ENCODE data around the gene RPL13A. TPM values are rescaled to one million over a fixed set of nuclear protein-coding genes. Genes with fewer than 3 reads are reported as not detected.

The RPL13A gene
- total and polyA plus RNA-seq, 2 of the 13 experiments (the other 11 are each of a cell fraction or from before 2014, with no cell fraction given) = 2,601 to 3,407 TPM

DNA sequence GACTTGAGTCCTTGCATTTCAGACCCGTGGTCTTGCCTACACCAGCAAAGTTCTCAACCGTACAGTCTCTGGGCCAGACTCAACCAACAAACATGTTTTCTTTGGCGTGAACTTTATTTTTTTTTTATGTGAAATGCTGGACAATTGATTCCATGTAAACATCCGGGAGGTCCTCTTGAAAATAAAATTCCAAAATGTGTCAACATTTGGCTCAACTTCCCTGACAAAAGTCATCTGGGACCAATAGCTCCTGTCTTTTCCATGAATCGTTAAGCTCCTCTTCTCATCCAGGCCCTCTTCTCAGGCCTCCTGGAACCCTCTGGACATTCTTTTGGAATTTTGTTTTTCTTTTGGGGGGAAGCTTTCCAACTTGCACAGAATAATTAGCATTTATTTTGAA lies 31.6 kb upstream of the RPL13A start:
- Histone ChIP-seq H3K36me3 (replicated peaks in 1 of 2; ENCODE audit: control insufficient read depth in 1 of 2, insufficient read depth in 2 of 2, low read length in 2 of 2) (peaks cover 0 to 1% of the 10 kb centered on the region in 2 experiments; a peak in 1 of 5 replicates), H3K9me3 (ENCODE audit: low read length) (no peaks in the 10 kb centered on the region), H3K4me3 (replicated peaks in 1 of 3; ENCODE audit: insufficient read depth in 1 of 3, low read depth in 2 of 3, low read length in 3 of 3) (no peak overlapping the region), H3K9ac (ENCODE audit: insufficient read depth, low read depth, low read length) (no peak overlapping the region), H3K27ac (ENCODE audit: extremely low read length, insufficient read depth, low read length) (no peak overlapping the region), H3K4me2 (ENCODE audit: low read depth, low read length) (no peak overlapping the region), H3K4me1 (ENCODE audit: insufficient read depth, low read length) (peaks cover 18% of the 10 kb centered on the region), H3K27me3 (ENCODE audit: control insufficient read depth in 1 of 2, insufficient read depth in 2 of 2, low read length in 2 of 2) (no peaks in the 10 kb centered on the region; a peak in 1 of 5 replicates), H3K79me2 (ENCODE audit: insufficient read depth, low read length) (peaks cover 20% of the 10 kb centered on the region), H4K20me1 (ENCODE audit: insufficient read depth, low read length) (no peaks in the 10 kb centered on the region), H2AFZ (ENCODE audit: low read length) (no peak overlapping the region)
- ATAC-seq (no peak), DNase-seq (ENCODE audit: low spot score) (no peak), FAIRE-seq (no peak)
- ChIA-PET POLR2A (interaction anchor here (2.5 to 3.1 kb wide), 2 partner anchors 21 to 185 kb away, joined by 8 to 24 read pairs; partner anchors contain the start of gene RRAS), CTCF (ENCODE audit: low intra/inter-chr PET ratio, low total read pairs) (no interaction called here)
- in situ Hi-C loops (cut with HindIII; ENCODE audit: extremely low pct_ligation_motif_present, low pct_unique_long_range_greater_than_20kb) (no loop called here), intact Hi-C loops (cut with micrococcal nuclease; ENCODE audit: unreplicated experiment) (no loop called here)
- TF ChIP-seq DMAP1 (CRISPR knock-in tag; IDR thresholded peaks at IDR 0.05) (no peak), ATF7 (IDR thresholded peaks at IDR 0.05) (no peak), ATF7 (CRISPR knock-in tag; IDR thresholded peaks at IDR 0.05) (no peak), CEBPB (IDR thresholded peaks at IDR 0.05; ENCODE audit: borderline replicate concordance, low read depth, low read length) (no peak), ZMYM2 (CRISPR knock-in tag; IDR thresholded peaks at IDR 0.05) (no peak), MZF1 (CRISPR knock-in tag; IDR thresholded peaks at IDR 0.05; ENCODE audit: borderline replicate concordance) (no peak), RAD21 (CRISPR knock-in tag; IDR thresholded peaks at IDR 0.05) (no peak), FOXJ3 (CRISPR knock-in tag; IDR thresholded peaks at IDR 0.05; ENCODE audit: borderline replicate concordance) (no peak), ZNF33B (CRISPR knock-in tag; IDR thresholded peaks at IDR 0.05) (no peak)
- TF ChIP-seq, protein P1, sequence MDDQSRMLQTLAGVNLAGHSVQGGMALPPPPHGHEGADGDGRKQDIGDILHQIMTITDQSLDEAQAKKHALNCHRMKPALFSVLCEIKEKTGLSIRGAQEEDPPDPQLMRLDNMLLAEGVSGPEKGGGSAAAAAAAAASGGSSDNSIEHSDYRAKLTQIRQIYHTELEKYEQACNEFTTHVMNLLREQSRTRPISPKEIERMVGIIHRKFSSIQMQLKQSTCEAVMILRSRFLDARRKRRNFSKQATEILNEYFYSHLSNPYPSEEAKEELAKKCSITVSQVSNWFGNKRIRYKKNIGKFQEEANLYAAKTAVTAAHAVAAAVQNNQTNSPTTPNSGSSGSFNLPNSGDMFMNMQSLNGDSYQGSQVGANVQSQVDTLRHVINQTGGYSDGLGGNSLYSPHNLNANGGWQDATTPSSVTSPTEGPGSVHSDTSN (CRISPR knock-in tag; IDR thresholded peaks at IDR 0.05; ENCODE audit: borderline replicate concordance) = no peak
- TF ChIP-seq, protein P2, sequence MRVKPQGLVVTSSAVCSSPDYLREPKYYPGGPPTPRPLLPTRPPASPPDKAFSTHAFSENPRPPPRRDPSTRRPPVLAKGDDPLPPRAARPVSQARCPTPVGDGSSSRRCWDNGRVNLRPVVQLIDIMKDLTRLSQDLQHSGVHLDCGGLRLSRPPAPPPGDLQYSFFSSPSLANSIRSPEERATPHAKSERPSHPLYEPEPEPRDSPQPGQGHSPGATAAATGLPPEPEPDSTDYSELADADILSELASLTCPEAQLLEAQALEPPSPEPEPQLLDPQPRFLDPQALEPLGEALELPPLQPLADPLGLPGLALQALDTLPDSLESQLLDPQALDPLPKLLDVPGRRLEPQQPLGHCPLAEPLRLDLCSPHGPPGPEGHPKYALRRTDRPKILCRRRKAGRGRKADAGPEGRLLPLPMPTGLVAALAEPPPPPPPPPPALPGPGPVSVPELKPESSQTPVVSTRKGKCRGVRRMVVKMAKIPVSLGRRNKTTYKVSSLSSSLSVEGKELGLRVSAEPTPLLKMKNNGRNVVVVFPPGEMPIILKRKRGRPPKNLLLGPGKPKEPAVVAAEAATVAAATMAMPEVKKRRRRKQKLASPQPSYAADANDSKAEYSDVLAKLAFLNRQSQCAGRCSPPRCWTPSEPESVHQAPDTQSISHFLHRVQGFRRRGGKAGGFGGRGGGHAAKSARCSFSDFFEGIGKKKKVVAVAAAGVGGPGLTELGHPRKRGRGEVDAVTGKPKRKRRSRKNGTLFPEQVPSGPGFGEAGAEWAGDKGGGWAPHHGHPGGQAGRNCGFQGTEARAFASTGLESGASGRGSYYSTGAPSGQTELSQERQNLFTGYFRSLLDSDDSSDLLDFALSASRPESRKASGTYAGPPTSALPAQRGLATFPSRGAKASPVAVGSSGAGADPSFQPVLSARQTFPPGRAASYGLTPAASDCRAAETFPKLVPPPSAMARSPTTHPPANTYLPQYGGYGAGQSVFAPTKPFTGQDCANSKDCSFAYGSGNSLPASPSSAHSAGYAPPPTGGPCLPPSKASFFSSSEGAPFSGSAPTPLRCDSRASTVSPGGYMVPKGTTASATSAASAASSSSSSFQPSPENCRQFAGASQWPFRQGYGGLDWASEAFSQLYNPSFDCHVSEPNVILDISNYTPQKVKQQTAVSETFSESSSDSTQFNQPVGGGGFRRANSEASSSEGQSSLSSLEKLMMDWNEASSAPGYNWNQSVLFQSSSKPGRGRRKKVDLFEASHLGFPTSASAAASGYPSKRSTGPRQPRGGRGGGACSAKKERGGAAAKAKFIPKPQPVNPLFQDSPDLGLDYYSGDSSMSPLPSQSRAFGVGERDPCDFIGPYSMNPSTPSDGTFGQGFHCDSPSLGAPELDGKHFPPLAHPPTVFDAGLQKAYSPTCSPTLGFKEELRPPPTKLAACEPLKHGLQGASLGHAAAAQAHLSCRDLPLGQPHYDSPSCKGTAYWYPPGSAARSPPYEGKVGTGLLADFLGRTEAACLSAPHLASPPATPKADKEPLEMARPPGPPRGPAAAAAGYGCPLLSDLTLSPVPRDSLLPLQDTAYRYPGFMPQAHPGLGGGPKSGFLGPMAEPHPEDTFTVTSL (CRISPR knock-in tag; IDR thresholded peaks at IDR 0.05; ENCODE audit: borderline replicate concordance) = no peak
- no TSS peak for BruUV-seq (replicated peaks)
- WGBS (ENCODE audit: low lambda C conversion rate) = 92% methylated on average over 5 of the region's 5 CpGs

Data from HepG2 (cell line).